Uterus (tissue), 4 donors: ENCODE data around the gene NACC2. TPM values are rescaled to one million over a fixed set of nuclear protein-coding genes. Genes with fewer than 3 reads are reported as not detected.
A peak's percentile ranks its signal among the peaks of the same experiment; 100 is the strongest.

ENCODE experiments used
- DNase-seq, 2 donors: peaks; one replicate each; pipeline ENCODE4 v3.0.0-alpha.2; 2019 to 2020
- H3K27ac ChIP-seq, 2 donors: fragments of 200-600 bp; sonication (generic); 1 replicate in 1 of 2; 2 replicates in 1 of 2; pipeline ENCODE4 v1.5.1; 2016 to 2018
- H3K27me3 ChIP-seq, 2 donors: fragments of 200-600 bp; sonication (generic); one replicate each; pipeline ENCODE4 v1.5.1; 2018 to 2019; ENCODE audit warnings: control low read depth in 1 of 2
- H3K36me3 ChIP-seq, 2 donors: fragments of 200-600 bp; sonication (generic); one replicate each; pipeline ENCODE4 v1.5.1; 2019; ENCODE audit warnings: control low read depth in 1 of 2
- H3K4me1 ChIP-seq, 2 donors: fragments of 200-600 bp; sonication (generic); one replicate each; pipeline ENCODE4 v1.5.1; 2018 to 2019; ENCODE audit warnings: control low read depth in 1 of 2
- H3K4me3 ChIP-seq, 2 donors: fragments of 200-600 bp; sonication (generic); 1 replicate in 1 of 2; 2 replicates in 1 of 2; pipeline ENCODE4 v1.5.1; 2018 to 2019; ENCODE audit warnings: mild to moderate bottlenecking in 1 of 2
- H3K9me3 ChIP-seq, 2 donors: fragments of 200-600 bp; sonication (generic); one replicate each; pipeline ENCODE4 v1.5.1; 2019; ENCODE audit warnings: control low read depth in 1 of 2
- POLR2A ChIP-seq, 2 donors: fragments of 450-650 bp; IDR thresholded peaks; one replicate each; pipeline ENCODE4 v1.6.1; 2016; ENCODE audit warnings: antibody characterized with exemption in 2 of 2, mild to moderate bottlenecking in 1 of 2, moderate library complexity in 1 of 2
- intact Hi-C: fragments of 100-400 bp; cut with DNase I; formaldehyde crosslinking; loops from one replicate; pipeline ENCODE4 v1.15.1; 2023; ENCODE audit warnings: low total_unique reads
- total RNA-seq, 4 donors: library from RNA; depleted of rRNA in 3 of 4; stranded (reverse); fragments of >200 nt in 3 of 4; gene quantifications; one replicate each; pipeline versions ENCODE4 v1.1.0 to v1.2.4, GENCODE V29; 2014 to 2023
- TF ChIP-seq, protein P1 (sequence below), 4 experiments: fragments of 200-600 bp in 2 of 4; fragments of 450-650 bp in 2 of 4; sonication (generic) in 2 of 4; IDR thresholded peaks; one replicate each; pipeline ENCODE4 v1.5.1; 2016 to 2019; ENCODE audit warnings: antibody characterized with exemption in 4 of 4, mild to moderate bottlenecking in 2 of 4, moderate library complexity in 1 of 4
- donor health status: DM: yes; HTN: yes; CAD: no.

The NACC2 gene
- total RNA-seq, 4 donors from 2014 or later, result 8.2 to 57.5 (median 19.1) TPM

DNA sequence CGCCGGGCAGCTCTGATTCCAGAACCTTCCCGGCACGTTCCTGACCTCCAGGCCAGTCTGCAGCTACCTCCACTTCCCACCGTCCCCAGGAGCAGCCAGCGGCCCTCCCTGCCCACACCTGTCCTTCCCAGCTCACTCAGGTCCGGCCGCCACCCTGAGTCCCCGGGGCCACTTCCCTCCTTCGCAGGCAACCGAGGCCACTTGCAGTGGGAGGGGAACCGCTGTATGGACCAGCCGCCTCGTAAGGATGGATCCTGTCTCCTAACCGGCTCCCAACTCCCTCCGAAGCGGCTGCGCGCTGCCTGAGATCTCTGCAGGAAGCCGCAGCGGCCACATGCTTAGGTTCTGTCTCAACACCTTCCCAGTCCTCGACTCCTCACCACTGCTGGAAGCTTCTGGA is 16.1 kb upstream of the NACC2 start:
- TF ChIP-seq POLR2A (IDR thresholded peaks at IDR 0.05), result no peak
- TF ChIP-seq, protein P1, sequence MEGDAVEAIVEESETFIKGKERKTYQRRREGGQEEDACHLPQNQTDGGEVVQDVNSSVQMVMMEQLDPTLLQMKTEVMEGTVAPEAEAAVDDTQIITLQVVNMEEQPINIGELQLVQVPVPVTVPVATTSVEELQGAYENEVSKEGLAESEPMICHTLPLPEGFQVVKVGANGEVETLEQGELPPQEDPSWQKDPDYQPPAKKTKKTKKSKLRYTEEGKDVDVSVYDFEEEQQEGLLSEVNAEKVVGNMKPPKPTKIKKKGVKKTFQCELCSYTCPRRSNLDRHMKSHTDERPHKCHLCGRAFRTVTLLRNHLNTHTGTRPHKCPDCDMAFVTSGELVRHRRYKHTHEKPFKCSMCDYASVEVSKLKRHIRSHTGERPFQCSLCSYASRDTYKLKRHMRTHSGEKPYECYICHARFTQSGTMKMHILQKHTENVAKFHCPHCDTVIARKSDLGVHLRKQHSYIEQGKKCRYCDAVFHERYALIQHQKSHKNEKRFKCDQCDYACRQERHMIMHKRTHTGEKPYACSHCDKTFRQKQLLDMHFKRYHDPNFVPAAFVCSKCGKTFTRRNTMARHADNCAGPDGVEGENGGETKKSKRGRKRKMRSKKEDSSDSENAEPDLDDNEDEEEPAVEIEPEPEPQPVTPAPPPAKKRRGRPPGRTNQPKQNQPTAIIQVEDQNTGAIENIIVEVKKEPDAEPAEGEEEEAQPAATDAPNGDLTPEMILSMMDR (IDR thresholded peaks at IDR 0.05), result no peak
- Histone ChIP-seq H3K4me1 (peaks cover 0 to 16% of the 10 kb centered on the region in 2 donors), H3K9me3 (no peaks in the 10 kb centered on the region), H3K4me3 (no peak overlapping the region), H3K27ac (no peak overlapping the region), H3K36me3 (no peaks in the 10 kb centered on the region), H3K27me3 (no peaks in the 10 kb centered on the region)
- intact Hi-C loops, result no loop called here
- no peak for DNase-seq

DNA sequence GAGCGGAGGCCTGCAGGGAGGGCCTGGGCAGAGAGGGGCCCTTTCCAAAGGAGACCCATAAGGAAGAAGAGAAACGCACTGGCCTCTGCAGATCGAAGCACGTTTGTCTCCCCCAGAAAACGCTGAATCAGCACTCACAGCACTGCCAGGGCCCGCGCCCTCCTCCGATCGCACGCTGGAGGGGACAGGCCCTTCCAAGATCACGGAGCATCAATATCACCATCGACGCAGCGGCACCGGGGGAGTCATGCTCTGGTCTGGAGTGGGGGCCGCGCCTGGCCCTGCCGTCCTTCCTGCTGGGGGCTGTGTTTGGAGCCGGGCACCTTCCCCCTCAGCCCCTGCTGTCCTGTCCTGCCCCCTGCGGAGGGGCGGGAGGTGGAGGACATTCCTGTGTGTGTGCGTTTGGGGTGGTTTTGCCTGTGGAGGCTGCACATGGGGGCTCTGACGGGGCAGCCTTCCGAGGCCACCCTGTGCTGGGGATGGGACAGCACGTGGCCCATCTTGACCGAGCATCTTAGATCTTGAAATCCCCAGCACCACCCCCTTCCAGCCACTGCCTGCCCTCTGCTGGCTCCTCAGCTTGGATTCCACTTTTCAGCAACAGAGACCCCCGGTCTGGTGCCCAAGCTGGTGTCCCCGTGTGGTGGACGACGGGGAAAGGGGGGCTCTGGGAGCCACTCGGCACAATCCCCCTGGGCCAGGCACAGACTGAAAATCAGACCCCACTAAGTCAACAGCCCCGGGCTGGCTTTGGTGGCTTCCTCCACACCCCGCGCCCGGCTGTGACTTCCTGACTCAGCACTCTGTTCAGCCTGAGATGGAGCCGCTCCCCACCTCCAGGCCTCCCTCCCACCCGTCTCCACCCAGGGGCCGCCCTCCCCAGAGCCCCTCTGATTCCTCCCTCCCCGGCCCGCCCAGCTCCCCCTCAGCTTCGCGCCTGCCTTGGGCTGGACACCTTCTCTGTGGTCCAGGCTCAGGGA is 15.3 kb upstream of the NACC2 start:
- DNase-seq, result no peak
- peak overlapping the region; percentile 8 to 26 for H3K4me3 ChIP-seq
- peaks cover 0 to 20% of the 10 kb centered on the region in 2 donors for H3K4me1 ChIP-seq
- no peaks in the 10 kb centered on the region for H3K27me3 ChIP-seq
- TF ChIP-seq, protein P1 (IDR thresholded peaks at IDR 0.05), result peak in 1 of 4 experiments; percentile 16
- no peak for TF ChIP-seq POLR2A (IDR thresholded peaks at IDR 0.05)
- peak overlapping the region in 1 of 2 donors; percentile 7 for H3K27ac ChIP-seq
- no peaks in the 10 kb centered on the region for H3K36me3 ChIP-seq
- intact Hi-C loops, result no loop called here
- no peaks in the 10 kb centered on the region for H3K9me3 ChIP-seq

DNA sequence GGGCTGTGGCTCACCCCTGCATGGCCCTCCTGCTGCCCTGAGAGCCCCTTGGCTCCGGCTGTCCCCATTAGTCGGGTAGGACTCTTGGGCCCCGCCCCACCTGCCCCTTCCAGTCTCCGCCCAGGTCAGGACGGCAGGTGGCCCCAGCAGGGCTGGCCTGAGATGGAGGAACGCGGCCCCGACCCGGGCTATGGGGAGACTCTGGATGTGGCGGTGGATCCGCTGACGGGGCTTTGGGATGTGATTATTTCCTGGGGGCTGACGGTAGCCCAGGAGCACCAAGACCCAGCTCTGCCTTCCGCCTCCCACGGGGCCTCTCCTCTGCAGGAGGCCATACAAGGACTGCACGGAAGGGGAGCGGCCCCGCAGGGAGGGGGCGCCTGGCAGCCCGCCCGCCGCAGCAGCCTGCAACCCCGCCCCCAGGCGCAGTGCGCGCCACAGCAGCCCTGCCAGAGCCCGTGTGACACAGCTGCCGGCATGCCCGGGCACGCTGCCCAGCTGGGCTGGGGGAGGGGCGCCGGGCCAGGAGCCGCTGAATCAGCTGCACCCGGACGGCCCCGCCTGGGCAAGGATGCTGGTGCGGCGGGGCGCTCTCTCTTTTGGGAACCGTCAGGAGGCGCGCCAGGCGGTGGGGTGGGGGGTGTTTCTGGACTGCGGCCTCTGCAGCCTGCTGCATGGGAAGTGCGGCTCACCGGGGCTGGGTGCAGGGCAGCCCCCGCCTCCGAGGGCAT is 14.4 kb upstream of the NACC2 start:
- TF ChIP-seq POLR2A (IDR thresholded peaks at IDR 0.05), result peak; percentile 21 to 36
- TF ChIP-seq, protein P1 (IDR thresholded peaks at IDR 0.05), result peak in 2 of 4 experiments; percentile 17 to 21
- peak overlapping the region; percentile 64 to 76 for H3K27ac ChIP-seq
- no peaks in the 10 kb centered on the region for H3K9me3 ChIP-seq
- no peaks in the 10 kb centered on the region for H3K27me3 ChIP-seq
- H3K36me3 ChIP-seq, result no peaks in the 10 kb centered on the region
- peaks cover 0 to 20% of the 10 kb centered on the region in 2 donors for H3K4me1 ChIP-seq
- DNase-seq, result peak; percentile 89 to 94
- peak overlapping the region; percentile 8 to 26 for H3K4me3 ChIP-seq
- intact Hi-C loops, result no loop called here

DNA sequence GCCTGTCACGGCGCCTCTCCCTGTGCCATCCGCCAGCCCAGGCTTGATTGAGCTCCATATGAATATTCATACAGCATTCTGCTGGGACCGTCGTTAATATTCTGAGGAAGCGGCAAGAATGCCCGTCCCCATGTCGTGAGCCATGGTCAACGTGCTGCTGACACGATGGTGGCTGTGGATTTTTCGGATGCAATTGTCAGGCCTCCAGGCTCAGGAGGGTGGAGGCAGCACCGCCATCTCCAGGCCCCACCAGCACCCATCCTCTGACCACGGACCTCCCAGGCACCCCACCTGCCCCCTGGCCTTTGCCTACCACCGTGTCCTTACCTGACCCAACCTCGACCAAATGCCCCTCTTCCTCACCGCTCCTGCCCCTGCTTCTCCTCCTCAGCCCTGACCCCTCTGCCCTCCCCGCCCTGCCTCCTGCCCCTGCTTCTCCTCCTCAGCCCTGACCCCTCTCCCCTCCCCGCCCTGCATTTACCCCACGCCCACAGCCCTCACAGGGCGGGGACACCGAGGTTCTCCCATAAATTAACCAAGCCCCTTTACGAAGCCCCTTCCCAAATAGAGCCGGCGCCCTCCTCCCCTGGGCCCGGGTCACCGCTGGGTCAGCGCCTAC is 13.7 kb upstream of the NACC2 start:
- DNase-seq, result peak in 1 of 2 donors; percentile 16
- Histone ChIP-seq H3K4me3 (no peak overlapping the region), H3K27me3 (no peaks in the 10 kb centered on the region), H3K4me1 (peaks cover 0 to 20% of the 10 kb centered on the region in 2 donors), H3K36me3 (no peaks in the 10 kb centered on the region), H3K9me3 (no peaks in the 10 kb centered on the region), H3K27ac (peak overlapping the region; percentile 64 to 76)
- TF ChIP-seq, protein P1 (IDR thresholded peaks at IDR 0.05), result no peak
- no peak for TF ChIP-seq POLR2A (IDR thresholded peaks at IDR 0.05)
- intact Hi-C loops, result no loop called here
